PFSK-1 (cell line): Measurements from ENCODE around the gene ARID4B.

ENCODE experiments used
- POLR2AphosphoS5 ChIP-seq: IDR thresholded peaks from 2 replicates; pipeline ENCODE4 v1.6.1; 2012; ENCODE audit warnings: low read depth, mild to moderate bottlenecking, control low read depth, low read length, moderate library complexity
- SIN3A ChIP-seq: IDR thresholded peaks from 2 replicates; pipeline ENCODE4 v1.6.1; 2012; ENCODE audit warnings: mild to moderate bottlenecking, low read length, moderate library complexity, borderline replicate concordance; ENCODE audit not compliant: insufficient read depth
- TAF1 ChIP-seq: IDR thresholded peaks from 2 replicates; pipeline ENCODE4 v1.6.1; 2012; ENCODE audit warnings: low read length, control low read depth, borderline replicate concordance; ENCODE audit not compliant: insufficient read depth
- TF ChIP-seq, protein P1 (sequence below), 2 experiments: IDR thresholded peaks; 2 replicates each; pipeline versions ENCODE4 v1.6.1 to v1.8.0; 2011 to 2012; ENCODE audit warnings: low read depth in 2 of 2, low read length in 2 of 2, control low read depth in 1 of 2, inconsistent platforms in 1 of 2, mild to moderate bottlenecking in 1 of 2, moderate library complexity in 1 of 2; ENCODE audit not compliant: insufficient read depth in 1 of 2

DNA sequence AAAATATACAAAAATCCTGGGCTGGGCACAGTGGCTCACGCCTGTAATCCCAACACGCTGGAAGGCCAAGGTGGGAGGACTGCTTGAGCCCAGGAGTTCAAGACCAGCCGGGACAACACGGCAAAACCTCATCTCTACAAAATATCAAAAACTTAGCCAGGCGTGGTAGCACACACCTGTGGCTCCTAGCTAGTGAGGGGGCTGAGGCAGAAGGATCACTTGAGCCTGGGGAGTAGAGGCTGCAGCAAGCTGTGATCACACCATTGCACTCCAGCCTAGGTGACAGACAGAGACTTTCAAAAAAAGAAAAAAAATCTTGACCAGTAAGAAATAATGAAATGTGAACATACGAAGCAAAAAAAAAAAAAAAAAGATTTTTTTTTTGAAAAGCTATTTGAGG lies 52.1 kb downstream of the ARID4B start:
- TF ChIP-seq, protein P1, sequence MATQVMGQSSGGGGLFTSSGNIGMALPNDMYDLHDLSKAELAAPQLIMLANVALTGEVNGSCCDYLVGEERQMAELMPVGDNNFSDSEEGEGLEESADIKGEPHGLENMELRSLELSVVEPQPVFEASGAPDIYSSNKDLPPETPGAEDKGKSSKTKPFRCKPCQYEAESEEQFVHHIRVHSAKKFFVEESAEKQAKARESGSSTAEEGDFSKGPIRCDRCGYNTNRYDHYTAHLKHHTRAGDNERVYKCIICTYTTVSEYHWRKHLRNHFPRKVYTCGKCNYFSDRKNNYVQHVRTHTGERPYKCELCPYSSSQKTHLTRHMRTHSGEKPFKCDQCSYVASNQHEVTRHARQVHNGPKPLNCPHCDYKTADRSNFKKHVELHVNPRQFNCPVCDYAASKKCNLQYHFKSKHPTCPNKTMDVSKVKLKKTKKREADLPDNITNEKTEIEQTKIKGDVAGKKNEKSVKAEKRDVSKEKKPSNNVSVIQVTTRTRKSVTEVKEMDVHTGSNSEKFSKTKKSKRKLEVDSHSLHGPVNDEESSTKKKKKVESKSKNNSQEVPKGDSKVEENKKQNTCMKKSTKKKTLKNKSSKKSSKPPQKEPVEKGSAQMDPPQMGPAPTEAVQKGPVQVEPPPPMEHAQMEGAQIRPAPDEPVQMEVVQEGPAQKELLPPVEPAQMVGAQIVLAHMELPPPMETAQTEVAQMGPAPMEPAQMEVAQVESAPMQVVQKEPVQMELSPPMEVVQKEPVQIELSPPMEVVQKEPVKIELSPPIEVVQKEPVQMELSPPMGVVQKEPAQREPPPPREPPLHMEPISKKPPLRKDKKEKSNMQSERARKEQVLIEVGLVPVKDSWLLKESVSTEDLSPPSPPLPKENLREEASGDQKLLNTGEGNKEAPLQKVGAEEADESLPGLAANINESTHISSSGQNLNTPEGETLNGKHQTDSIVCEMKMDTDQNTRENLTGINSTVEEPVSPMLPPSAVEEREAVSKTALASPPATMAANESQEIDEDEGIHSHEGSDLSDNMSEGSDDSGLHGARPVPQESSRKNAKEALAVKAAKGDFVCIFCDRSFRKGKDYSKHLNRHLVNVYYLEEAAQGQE (IDR thresholded peaks at IDR 0.05; ENCODE audit: insufficient read depth in 1 of 2, low read depth in 2 of 2, low read length in 2 of 2) = no peak
- TF ChIP-seq POLR2AphosphoS5 = no peak
- no peak for TF ChIP-seq SIN3A
- no peak for TF ChIP-seq TAF1
